Measurements from ENCODE around the gene TSEN2.

GRCh38 chr3:12579456-12579855 is 95.2 kb downstream of the TSEN2 start:
- TF ChIP-seq CTCF (IDR thresholded peaks at IDR 0.05) = no peak
- TF ChIP-seq POLR2AphosphoS5 (IDR thresholded peaks at IDR 0.05) = no peak

Data from stomach (tissue), 4 donors.